K562 (cell line): Measurements from ENCODE around the gene SOCS3. TPM values are rescaled to one million over a fixed set of nuclear protein-coding genes. Genes with fewer than 3 reads are reported as not detected.

ENCODE experiments used
- CBFA2T3 ChIP-seq: fragments of 450-650 bp; IDR thresholded peaks from 2 replicates; pipeline ENCODE4 v1.6.1; 2017
- DDX20 ChIP-seq: fragments of 450-650 bp; IDR thresholded peaks from 2 replicates; pipeline ENCODE4 v1.6.1; 2016; ENCODE audit warnings: missing genetic modification characterization, low read depth, mild to moderate bottlenecking, missing compliant biosample characterization, moderate library complexity
- ETV1 ChIP-seq: fragments of 450-650 bp; conservative IDR thresholded peaks from 2 replicates; pipeline ENCODE4 v1.6.1; 2016; ENCODE audit warnings: missing genetic modification characterization, control low read depth, low read depth, missing compliant biosample characterization
- GABPA ChIP-seq: fragments of 200-800 bp; sonication (Bioruptor generic); conservative IDR thresholded peaks from 2 replicates; pipeline ENCODE4 v1.6.1; 2016; ENCODE audit warnings: low read depth, missing genetic modification characterization, missing compliant biosample characterization
- HDGF ChIP-seq: fragments of 450-650 bp; IDR thresholded peaks from 2 replicates; pipeline ENCODE4 v1.6.1; 2016
- KLF6 ChIP-seq: fragments of 250-450 bp; sonication (Bioruptor Pico); IDR thresholded peaks from 2 replicates; pipeline ENCODE4 v1.4.0; 2020; ENCODE audit warnings: mild to moderate bottlenecking, moderate library complexity, borderline replicate concordance
- MAX ChIP-seq: sonication (generic); formaldehyde crosslinking; IDR thresholded peaks from 2 replicates; pipeline ENCODE4 v1.9.0; 2022; ENCODE audit warnings: mild to moderate bottlenecking, missing genetic modification reagents
- NR1H2 ChIP-seq: sonication (generic); formaldehyde crosslinking; IDR thresholded peaks from 2 replicates; pipeline ENCODE4 v1.4.0; 2020; ENCODE audit warnings: mild to moderate bottlenecking, missing genetic modification reagents
- PML ChIP-seq: IDR thresholded peaks from 2 replicates; pipeline ENCODE4 v1.6.1; 2012; ENCODE audit warnings: low read length, inconsistent platforms
- PTBP1 ChIP-seq: fragments of 200-400 bp; formaldehyde crosslinking; IDR thresholded peaks from 2 replicates; pipeline ENCODE4 v1.6.1; 2017; ENCODE audit warnings: low read depth, low read length
- SMARCE1 ChIP-seq: fragments of 450-650 bp; IDR thresholded peaks from 2 replicates; pipeline ENCODE4 v1.7.1; 2016; ENCODE audit warnings: mild to moderate bottlenecking
- STAT6 ChIP-seq: sonication (generic); formaldehyde crosslinking; IDR thresholded peaks from 2 replicates; pipeline ENCODE4 v1.8.1; 2023; ENCODE audit warnings: mild to moderate bottlenecking, missing genetic modification reagents
- TBP ChIP-seq: optimal IDR thresholded peaks from 2 replicates; pipeline ENCODE3; 2011; ENCODE audit warnings: low read depth, low read length, improper control_type of control experiment
- ZMIZ1 ChIP-seq, 2 experiments: fragments of 150-350 bp in 1 of 2; IDR thresholded peaks; 2 replicates each; pipeline ENCODE4 v1.6.1; 2012 to 2016; ENCODE audit warnings: low read depth in 2 of 2, low read length in 2 of 2, mild to moderate bottlenecking in 1 of 2, moderate library complexity in 1 of 2
- ZNF146 ChIP-seq: IDR thresholded peaks from one replicate; pipeline ENCODE4 v1.6.1; 2018; ENCODE audit warnings: missing compliant biosample characterization; ENCODE audit not compliant: unreplicated experiment
- ZNF224 ChIP-seq: sonication (generic); formaldehyde crosslinking; IDR thresholded peaks from 2 replicates; pipeline ENCODE4 v1.8.0; 2022; ENCODE audit warnings: mild to moderate bottlenecking, missing genetic modification reagents
- ZNF239 ChIP-seq: fragments of 250-450 bp; sonication (Bioruptor Pico); IDR thresholded peaks from 2 replicates; pipeline ENCODE4 v1.4.0; 2020; ENCODE audit warnings: mild to moderate bottlenecking
- ZNF507 ChIP-seq: conservative IDR thresholded peaks from 2 replicates; pipeline ENCODE4 v1.6.1; 2017; ENCODE audit warnings: missing genetic modification characterization, missing compliant biosample characterization
- polyA plus RNA-seq, 8 experiments: library from polyadenylated mRNA; depleted of rRNA in 4 of 8; stranded (reverse) in 5 of 8; unstranded in 3 of 8; fragments of >200 nt; fragmentation: Nextera tagmentation in 2 of 8; fragmentation: Illumina TruSeq in 1 of 8; extraction: Ambion mirVana in 2 of 8; extraction: Trizol in 1 of 8; gene quantifications; 2 replicates each; pipeline versions ENCODE4 v1.2.1 to v1.2.3, GENCODE V29; 2011 to 2014; ENCODE audit warnings: inconsistent platforms in 1 of 8, missing spikeins in 1 of 8
- total RNA-seq, 7 experiments: library from RNA; depleted of rRNA in 6 of 7; stranded (reverse); fragments of >200 nt in 6 of 7; fragmentation: Illumina TruSeq in 2 of 7; extraction: Trizol in 2 of 7; gene quantifications; 2 replicates each; pipeline versions ENCODE4 v1.2.1 to v1.2.3, GENCODE V29; 2011 to 2021; ENCODE audit warnings: low replicate concordance in 1 of 7
- TF ChIP-seq, protein P1 (sequence below): fragments of 450-650 bp; formaldehyde crosslinking; IDR thresholded peaks from 2 replicates; pipeline ENCODE4 v1.4.0; 2020; ENCODE audit warnings: mild to moderate bottlenecking, moderate library complexity
- TF ChIP-seq, protein P2 (sequence below): sonication (generic); formaldehyde crosslinking; IDR thresholded peaks from 2 replicates; pipeline ENCODE4 v1.8.0; 2022; ENCODE audit warnings: missing genetic modification reagents, mild to moderate bottlenecking, borderline replicate concordance

SOCS3 gene
- total and polyA plus RNA-seq, 9 of the 15 experiments (the other 6 are each of a cell fraction or from before 2014, with no cell fraction given): 0.56 to 38.9 (median 13.7) TPM

DNA sequence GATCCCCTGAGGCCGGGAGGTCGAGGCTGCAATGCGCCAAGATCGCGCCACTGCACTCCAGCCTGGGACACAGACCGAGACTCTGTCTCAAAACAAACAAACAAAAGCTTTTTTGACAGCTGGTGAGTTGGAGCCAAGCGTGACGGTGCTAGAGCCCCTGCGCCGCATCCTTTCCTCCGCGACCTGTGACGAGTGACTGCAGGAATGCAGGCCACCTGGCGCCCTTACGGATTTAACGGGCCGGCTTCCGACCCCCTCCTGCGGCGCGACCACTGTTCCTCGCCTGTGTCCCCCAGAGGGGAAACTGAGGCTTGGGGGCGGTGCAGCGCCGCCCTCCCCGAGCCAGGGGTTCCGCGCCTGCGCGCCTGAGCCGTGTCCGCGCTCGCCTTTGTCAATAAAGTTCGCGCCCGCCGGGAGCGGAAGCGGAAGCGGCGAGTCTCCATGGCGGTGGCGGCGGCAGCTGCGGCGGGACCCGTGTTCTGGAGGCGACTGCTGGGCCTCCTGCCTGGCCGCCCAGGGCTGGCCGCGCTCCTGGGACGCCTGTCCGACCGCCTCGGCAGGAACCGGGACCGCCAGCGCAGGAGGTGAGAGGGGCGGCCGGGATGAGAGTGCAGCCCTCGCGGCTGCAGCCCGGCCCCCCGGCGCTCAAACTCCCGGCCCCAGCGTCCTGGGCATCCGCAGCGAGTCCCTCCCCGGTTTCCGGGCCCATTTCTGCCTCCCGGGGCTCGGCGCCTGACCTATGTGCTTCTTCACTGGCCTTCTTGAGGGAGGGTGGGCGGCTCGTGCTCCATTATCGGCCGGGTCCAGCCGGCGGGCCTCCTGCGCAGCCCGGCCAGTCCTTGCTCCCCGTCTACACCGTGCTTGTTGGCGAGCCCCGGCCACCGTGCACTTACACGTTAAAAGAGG is 18.6 kb upstream of the SOCS3 start, which contains the start of gene PGS1 (continued):
- TF ChIP-seq ETV1 (tag) (peak; percentile 93), PML (peak; percentile 49; the same call in 1 of the 2 replicates), ZNF239 (CRISPR knock-in tag) (no peak), HDGF (no peak), MAX (peak; percentile 80), ZMIZ1 (IDR thresholded peaks at IDR 0.05; ENCODE audit: low read depth in 2 of 2, low read length in 2 of 2) (no peak; a peak in 1 of 4 replicates), GABPA (tag) (peak; percentile 99), TBP (peak; percentile 62), DDX20 (tag) (no peak), CBFA2T3 (no peak), KLF6 (CRISPR knock-in tag) (no peak), ZNF507 (tag) (no peak), ZNF146 (CRISPR knock-in tag) (no peak), PTBP1 (no peak), STAT6 (CRISPR knock-in tag) (no peak), NR1H2 (CRISPR knock-in tag) (peak; percentile 28; the same call in 1 of the 2 replicates), ZNF224 (no peak), SMARCE1 (no peak)
- TF ChIP-seq, protein P1, sequence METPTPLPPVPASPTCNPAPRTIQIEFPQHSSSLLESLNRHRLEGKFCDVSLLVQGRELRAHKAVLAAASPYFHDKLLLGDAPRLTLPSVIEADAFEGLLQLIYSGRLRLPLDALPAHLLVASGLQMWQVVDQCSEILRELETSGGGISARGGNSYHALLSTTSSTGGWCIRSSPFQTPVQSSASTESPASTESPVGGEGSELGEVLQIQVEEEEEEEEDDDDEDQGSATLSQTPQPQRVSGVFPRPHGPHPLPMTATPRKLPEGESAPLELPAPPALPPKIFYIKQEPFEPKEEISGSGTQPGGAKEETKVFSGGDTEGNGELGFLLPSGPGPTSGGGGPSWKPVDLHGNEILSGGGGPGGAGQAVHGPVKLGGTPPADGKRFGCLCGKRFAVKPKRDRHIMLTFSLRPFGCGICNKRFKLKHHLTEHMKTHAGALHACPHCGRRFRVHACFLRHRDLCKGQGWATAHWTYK (CRISPR knock-in tag): peak; percentile 59; the same call in 1 of the 2 replicates
- TF ChIP-seq, protein P2, sequence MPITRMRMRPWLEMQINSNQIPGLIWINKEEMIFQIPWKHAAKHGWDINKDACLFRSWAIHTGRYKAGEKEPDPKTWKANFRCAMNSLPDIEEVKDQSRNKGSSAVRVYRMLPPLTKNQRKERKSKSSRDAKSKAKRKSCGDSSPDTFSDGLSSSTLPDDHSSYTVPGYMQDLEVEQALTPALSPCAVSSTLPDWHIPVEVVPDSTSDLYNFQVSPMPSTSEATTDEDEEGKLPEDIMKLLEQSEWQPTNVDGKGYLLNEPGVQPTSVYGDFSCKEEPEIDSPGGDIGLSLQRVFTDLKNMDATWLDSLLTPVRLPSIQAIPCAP (CRISPR knock-in tag): no peak
